Hippocampal formation (tissue), 2 donors: ENCODE data around the gene PIGC.

ENCODE experiments used
- DNase-seq, 2 donors: peaks; one replicate each; lab custom pipeline; 2025; lab: John Stamatoyannopoulos, UW

PIGC gene

GRCh38 chr1:172398970-172399755 is 44.7 kb downstream of the PIGC start:
- peak; percentile 59 to 93 for DNase-seq

- no peak for DNase-seq
Observed at GRCh38 chr1:172398193-172398592, 45.7 kb downstream of the PIGC start.

- DNase-seq = no peak
Observed at GRCh38 chr1:172397633-172398032, 46.2 kb downstream of the PIGC start.

GRCh38 chr1:172397221-172397620 is 46.6 kb downstream of the PIGC start:
- DNase-seq = no peak

GRCh38 chr1:172395576-172395975 is 48.3 kb downstream of the PIGC start:
- DNase-seq = no peak

- no peak for DNase-seq
Observed at GRCh38 chr1:172394811-172395210, 49.1 kb downstream of the PIGC start.

- peak; percentile 21 to 33 for DNase-seq
Observed at GRCh38 chr1:172394141-172394751, 49.6 kb downstream of the PIGC start.

- peak in 1 of 2 donors; percentile 24 for DNase-seq
Observed at GRCh38 chr1:172393354-172393753, 50.5 kb downstream of the PIGC start.

- no peak for DNase-seq
Observed at GRCh38 chr1:172391976-172392375, 51.9 kb downstream of the PIGC start.
